Measurements from ENCODE around the gene NSUN6.
A peak's percentile ranks its signal among the peaks of the same experiment; 100 is the strongest.
"Not testable (repeated sequence)": the region's sequence is repeated elsewhere in the genome, so short reads cannot be mapped to it uniquely, and the experiment has no call there.

NSUN6 gene

DNA sequence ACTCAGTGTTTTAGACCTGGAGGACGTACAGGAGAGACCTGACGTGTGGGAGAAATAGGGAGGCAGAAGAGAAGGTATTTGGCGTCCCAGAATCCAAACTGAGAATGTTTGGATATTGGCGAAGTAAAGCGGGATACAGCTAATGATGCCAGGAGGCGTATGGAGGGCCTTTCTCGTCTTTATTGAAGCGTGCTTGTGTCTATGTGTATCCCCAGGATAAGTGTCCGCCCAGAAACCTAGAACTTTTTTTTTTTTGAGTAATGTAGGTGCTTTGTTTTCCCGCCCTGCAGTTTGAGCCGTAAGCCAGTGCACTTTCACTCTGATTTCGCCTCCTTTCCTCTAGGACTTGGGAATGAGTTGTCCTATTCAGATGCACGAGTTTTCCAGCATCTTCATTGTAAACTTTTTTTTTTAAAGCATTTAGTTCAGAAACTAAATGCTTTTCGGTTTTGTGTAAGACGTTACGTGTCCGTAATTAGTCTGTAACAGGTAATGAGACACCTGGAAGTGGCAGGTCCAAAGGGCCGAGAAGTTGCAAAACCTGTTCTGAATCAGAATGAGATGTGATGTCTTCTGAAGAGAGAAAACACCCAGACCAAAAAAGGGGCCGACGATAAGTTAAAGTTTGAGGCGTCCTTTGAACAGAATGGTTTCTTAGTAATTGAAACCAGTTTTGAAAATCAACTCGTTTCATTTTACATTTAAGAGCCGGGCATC lies 8.6 kb upstream of the NSUN6 start:
- DNase-seq (ENCODE audit: low spot score): peak; percentile 12

GRCh38 chr10:18659125-18659818 lies 7.9 kb upstream of the NSUN6 start, which contains the start of gene ARL5B:
Gene ARL5B (plus strand): TSS chr10:18659431. CDS start chr10:18659638, 207 bp downstream.
- FAIRE-seq (peak; percentile 79), DNase-seq (ENCODE audit: low spot score) (peak; percentile 95)

More for the DNA sequence above, 8.6 kb upstream of the NSUN6 start:
- FAIRE-seq: no peak

DNA sequence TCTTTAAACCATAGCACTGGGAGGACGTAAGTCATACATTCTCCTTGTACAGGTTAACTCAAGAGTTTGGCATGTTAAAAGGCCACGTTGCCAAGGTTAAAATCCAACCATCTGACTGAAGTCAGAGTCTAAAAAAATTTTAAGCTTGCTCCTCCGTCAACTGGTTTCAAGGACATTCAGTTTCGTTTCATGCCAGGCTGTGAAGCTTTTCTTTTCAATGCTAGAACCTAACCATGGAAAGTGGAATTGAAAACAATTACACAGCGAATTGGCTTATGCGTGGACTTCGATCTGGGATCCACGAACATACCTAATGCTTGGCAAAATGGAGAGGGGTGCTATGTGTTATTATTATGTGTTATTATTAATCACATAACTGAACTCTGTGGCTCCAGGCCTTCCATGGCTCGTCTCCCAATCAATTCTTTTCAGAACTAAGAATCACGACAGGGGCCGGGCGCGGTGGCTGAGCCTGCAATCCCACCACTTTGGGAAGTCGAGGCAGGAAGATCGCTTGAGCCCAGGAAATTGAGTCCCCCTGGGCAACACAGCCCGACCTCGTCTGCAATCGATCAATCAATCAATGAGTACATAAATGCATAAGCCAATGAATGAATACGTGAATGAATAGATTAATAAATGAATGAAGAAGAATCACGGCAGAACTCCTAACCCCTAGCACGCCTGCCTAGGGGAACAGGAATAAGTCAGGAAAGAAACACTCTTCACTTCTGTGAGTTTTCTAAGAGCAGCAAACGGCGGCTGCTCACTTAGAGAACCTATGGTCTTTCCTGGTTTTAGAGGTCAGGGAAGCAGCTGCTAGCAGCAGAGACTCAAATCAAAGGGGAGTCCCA lies 7.1 kb upstream of the NSUN6 start:
- no peak for DNase-seq (ENCODE audit: low spot score)
- FAIRE-seq: no peak

DNA sequence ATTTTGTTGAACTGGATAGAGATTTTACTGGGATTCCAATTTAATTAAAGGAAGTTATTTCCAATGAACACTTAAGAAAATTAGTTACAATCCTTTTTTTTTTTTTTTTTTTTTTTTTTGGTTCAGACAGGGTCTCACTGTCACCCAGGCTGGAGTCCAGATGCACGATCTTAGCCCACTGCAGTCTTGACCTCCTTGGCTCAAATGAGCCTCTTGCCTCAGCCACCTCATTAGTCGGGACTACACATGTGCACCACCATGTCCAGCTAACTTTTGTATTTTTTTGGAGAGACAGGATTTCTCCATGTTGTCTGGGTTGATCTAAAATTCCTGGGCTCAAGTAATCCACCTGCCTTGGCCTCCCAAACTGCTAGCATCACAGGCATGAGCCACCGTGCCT lies 5.3 kb upstream of the NSUN6 start:
- FAIRE-seq (no peak), DNase-seq (ENCODE audit: low spot score) (no peak)

- FAIRE-seq (no peak), DNase-seq (ENCODE audit: low spot score) (no peak)
These were observed 1.7 kb upstream of the NSUN6 start for GRCh38 chr10:18653112-18653511.

GRCh38 chr10:18650404-18650997 lies 886 bp downstream of the NSUN6 start:
- FAIRE-seq (no peak), DNase-seq (ENCODE audit: low spot score) (no peak)

GRCh38 chr10:18649364-18649959 lies 1.9 kb downstream of the NSUN6 start:
- no peak for DNase-seq (ENCODE audit: low spot score)
- FAIRE-seq: no peak

- no peak for FAIRE-seq
These were observed 3.4 kb downstream of the NSUN6 start for GRCh38 chr10:18647945-18648344.

GRCh38 chr10:18647151-18647550 lies 4.2 kb downstream of the NSUN6 start:
- FAIRE-seq: no peak
- DNase-seq (ENCODE audit: low spot score): no peak

More at GRCh38 chr10:18647945-18648344, 3.4 kb downstream of the NSUN6 start:
- no peak for DNase-seq (ENCODE audit: low spot score)

DNA sequence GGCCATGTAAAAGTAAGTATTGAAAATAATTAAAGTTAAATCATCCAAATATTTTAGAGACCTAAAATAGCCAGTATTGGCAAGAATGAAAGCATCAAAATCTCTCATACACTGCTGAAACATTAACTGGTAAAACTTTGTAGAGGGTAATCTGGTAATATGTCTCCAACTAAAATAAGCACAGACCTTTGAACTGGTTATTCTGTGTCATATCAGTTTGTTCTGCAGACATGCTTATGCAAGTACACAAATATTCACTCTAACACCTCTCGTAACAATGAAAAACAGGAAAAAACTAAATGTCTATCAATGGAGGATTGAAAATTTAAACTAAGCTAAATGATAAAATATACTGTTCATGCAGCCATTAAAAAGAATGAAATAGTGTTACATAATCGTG lies 11.7 kb downstream of the NSUN6 start:
- FAIRE-seq; DNase-seq (ENCODE audit: low spot score): not testable (repeated sequence)

GRCh38 chr10:18637400-18637799 lies 14.0 kb downstream of the NSUN6 start:
- FAIRE-seq; DNase-seq (ENCODE audit: low spot score): not testable (repeated sequence)

- FAIRE-seq: no peak
These were observed 15.4 kb downstream of the NSUN6 start for GRCh38 chr10:18635995-18636394.

DNA sequence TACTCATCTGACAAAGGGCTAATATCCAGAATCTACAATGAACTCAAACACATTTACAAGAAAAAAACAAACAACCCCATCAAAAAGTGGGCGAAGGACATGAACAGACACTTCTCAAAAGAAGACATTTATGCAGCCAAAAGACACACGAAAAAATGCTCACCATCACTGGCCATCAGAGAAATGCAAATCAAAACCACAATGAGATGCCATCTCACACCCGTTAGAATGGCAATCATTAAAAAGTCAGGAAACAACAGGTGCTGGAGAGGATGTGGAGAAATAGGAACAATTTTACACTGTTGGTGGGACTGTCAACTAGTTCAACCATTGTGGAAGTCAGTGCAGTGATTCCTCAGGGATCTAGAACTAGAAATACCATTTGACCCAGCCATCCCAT lies 18.9 kb downstream of the NSUN6 start:
- DNase-seq (ENCODE audit: low spot score); FAIRE-seq: not testable (repeated sequence)

More at GRCh38 chr10:18635995-18636394, 15.4 kb downstream of the NSUN6 start:
- DNase-seq (ENCODE audit: low spot score): no peak

GRCh38 chr10:18627452-18628018 lies 23.9 kb downstream of the NSUN6 start:
- FAIRE-seq; DNase-seq (ENCODE audit: low spot score): not testable (repeated sequence)

- FAIRE-seq (no peak), DNase-seq (ENCODE audit: low spot score) (no peak)
These were observed 25.5 kb downstream of the NSUN6 start for GRCh38 chr10:18625886-18626285.

DNA sequence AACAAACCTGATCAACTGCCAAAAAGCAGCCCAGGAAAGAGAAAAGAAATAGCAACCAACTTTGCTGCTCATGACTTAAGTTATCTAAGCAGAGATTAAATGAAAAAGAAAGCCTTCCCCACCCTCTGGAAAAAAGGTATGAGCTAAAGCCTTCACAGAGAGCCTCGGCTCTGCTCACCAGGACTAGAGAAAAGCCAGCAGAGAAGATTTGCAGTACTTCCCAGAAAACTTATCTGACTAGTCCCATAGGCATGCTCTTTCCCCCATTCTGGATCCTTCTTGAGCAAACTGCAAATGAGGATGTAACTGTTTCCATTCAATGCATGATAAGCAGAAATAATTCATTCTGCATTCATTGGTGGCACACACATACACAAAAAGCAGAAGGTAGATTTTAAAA lies 27.7 kb downstream of the NSUN6 start:
- not testable (repeated sequence) for FAIRE-seq; DNase-seq (ENCODE audit: low spot score)

- DNase-seq (ENCODE audit: low spot score) (no peak), FAIRE-seq (no peak)
These were observed 30.5 kb downstream of the NSUN6 start for GRCh38 chr10:18620856-18621255.

- DNase-seq (ENCODE audit: low spot score) (no peak), FAIRE-seq (no peak)
These were observed 32.4 kb downstream of the NSUN6 start for GRCh38 chr10:18619016-18619415.

GRCh38 chr10:18616337-18616736 lies 35.0 kb downstream of the NSUN6 start:
- FAIRE-seq: no peak
- no peak for DNase-seq (ENCODE audit: low spot score)

GRCh38 chr10:18615618-18616017 lies 35.8 kb downstream of the NSUN6 start:
- no peak for DNase-seq (ENCODE audit: low spot score)
- FAIRE-seq: no peak

All from urothelium cell line (cell line).